WTC11 (cell line): Measurements from ENCODE around the gene FYN. TPM values are rescaled to one million over a fixed set of nuclear protein-coding genes. Genes with fewer than 3 reads are reported as not detected.

Source experiments
- ATAC-seq: fragments of 200-7000 bp; cut with Tn5 transposase; 2 replicates; pipeline ENCODE4 v1.10.0; 2021; ENCODE audit warnings: mild to moderate bottlenecking, moderate library complexity
- CTCF ChIA-PET: fragments of 300-600 bp; sonication (Branson Sonifier 250); formaldehyde crosslinking; loops from one replicate; lab custom pipeline; 2021; ENCODE audit warnings: antibody characterized with exemption; lab: Charles Lee
- POLR2A ChIA-PET: fragments of 350-600 bp; sonication (Branson Sonifier 250); formaldehyde crosslinking; loops from one replicate; lab custom pipeline; 2021; ENCODE audit warnings: antibody characterized with exemption; lab: Charles Lee
- DNase-seq: peaks from one replicate; pipeline ENCODE4 v3.0.0; 2021; ENCODE audit warnings: low spot score
- H3K27ac Mint-ChIP-seq: 2 replicates; pipeline ENCODE4 v1.8.0; 2021; ENCODE audit warnings: mixed read lengths
- H3K27me3 Mint-ChIP-seq: 2 replicates; pipeline ENCODE4 v1.8.0; 2021; ENCODE audit warnings: low read depth, mild to moderate bottlenecking, moderate library complexity, mixed read lengths
- H3K36me3 Mint-ChIP-seq: 2 replicates; pipeline ENCODE4 v1.8.0; 2021; ENCODE audit warnings: mixed read lengths
- H3K4me1 Mint-ChIP-seq: 2 replicates; pipeline ENCODE4 v1.8.0; 2022; ENCODE audit warnings: mixed read lengths
- H3K4me3 Mint-ChIP-seq: 2 replicates; pipeline ENCODE4 v1.8.0; 2021; ENCODE audit warnings: mild to moderate bottlenecking, moderate library complexity, mixed read lengths
- H3K9me3 Mint-ChIP-seq: 2 replicates; pipeline ENCODE4 v1.8.0; 2021; ENCODE audit warnings: mixed read lengths
- ATF1 ChIP-seq: sonication (generic); formaldehyde crosslinking; IDR thresholded peaks from 2 replicates; pipeline ENCODE4 v1.8.1; 2023; ENCODE audit warnings: mild to moderate bottlenecking, moderate library complexity, missing genetic modification reagents
- CDX4 ChIP-seq: fragments of 250-450 bp; sonication (Bioruptor Pico); IDR thresholded peaks from 2 replicates; pipeline ENCODE4 v1.9.0; 2021; ENCODE audit warnings: moderate library complexity, mild to moderate bottlenecking, inconsistent platforms, borderline replicate concordance
- CREM ChIP-seq: sonication (generic); formaldehyde crosslinking; IDR thresholded peaks from 2 replicates; pipeline ENCODE4 v1.8.1; 2022; ENCODE audit warnings: mild to moderate bottlenecking, missing genetic modification reagents, moderate library complexity
- E2F5 ChIP-seq: sonication (generic); formaldehyde crosslinking; IDR thresholded peaks from 2 replicates; pipeline ENCODE4 v1.8.1; 2022; ENCODE audit warnings: mild to moderate bottlenecking, moderate library complexity, missing genetic modification reagents
- FOXJ3 ChIP-seq: sonication (generic); formaldehyde crosslinking; IDR thresholded peaks from 2 replicates; pipeline ENCODE4 v1.9.0; 2021; ENCODE audit warnings: missing genetic modification reagents, mild to moderate bottlenecking, borderline replicate concordance
- JAZF1 ChIP-seq: fragments of 250-450 bp; sonication (Bioruptor Pico); IDR thresholded peaks from 2 replicates; pipeline ENCODE4 v1.9.0; 2021; ENCODE audit warnings: moderate library complexity, mild to moderate bottlenecking, inconsistent platforms
- NR1H2 ChIP-seq: sonication (generic); formaldehyde crosslinking; IDR thresholded peaks from 2 replicates; pipeline ENCODE4 v1.9.0; 2021; ENCODE audit warnings: mild to moderate bottlenecking, moderate library complexity, missing genetic modification reagents
- RELA ChIP-seq: sonication (generic); formaldehyde crosslinking; IDR thresholded peaks from 2 replicates; pipeline ENCODE4 v1.8.1; 2022; ENCODE audit warnings: missing genetic modification reagents, mild to moderate bottlenecking, borderline replicate concordance
- RORB ChIP-seq: fragments of 250-450 bp; sonication (Bioruptor Pico); IDR thresholded peaks from 2 replicates; pipeline ENCODE4 v1.9.0; 2021; ENCODE audit warnings: mild to moderate bottlenecking
- SP1 ChIP-seq: sonication (generic); formaldehyde crosslinking; conservative IDR thresholded peaks from 2 replicates; pipeline ENCODE4 v1.8.1; 2022; ENCODE audit warnings: missing genetic modification reagents
- TEAD1 ChIP-seq: sonication (generic); formaldehyde crosslinking; IDR thresholded peaks from 2 replicates; pipeline ENCODE4 v1.8.0; 2022; ENCODE audit warnings: mild to moderate bottlenecking, missing genetic modification reagents
- TP53 ChIP-seq: sonication (generic); formaldehyde crosslinking; IDR thresholded peaks from 2 replicates; pipeline ENCODE4 v1.8.1; 2023; ENCODE audit warnings: mild to moderate bottlenecking, missing genetic modification reagents
- ZBTB21 ChIP-seq: sonication (generic); formaldehyde crosslinking; IDR thresholded peaks from 2 replicates; pipeline ENCODE4 v1.8.1; 2023; ENCODE audit warnings: mild to moderate bottlenecking, missing genetic modification reagents, borderline replicate concordance
- ZNF219 ChIP-seq: sonication (generic); formaldehyde crosslinking; IDR thresholded peaks from 2 replicates; pipeline ENCODE4 v1.8.0; 2023; ENCODE audit warnings: missing genetic modification reagents, mild to moderate bottlenecking, borderline replicate concordance
- ZNF512 ChIP-seq: sonication (generic); formaldehyde crosslinking; IDR thresholded peaks from 2 replicates; pipeline ENCODE4 v1.8.1; 2022; ENCODE audit warnings: missing genetic modification reagents, borderline replicate concordance
- total RNA-seq: library from RNA; stranded (reverse); gene quantifications from 3 replicates; pipeline ENCODE4 v1.2.3, GENCODE V29; 2021
- TF ChIP-seq, protein P1 (sequence below): fragments of 250-450 bp; sonication (Bioruptor Pico); IDR thresholded peaks from 2 replicates; pipeline ENCODE4 v2.1.2; 2022; ENCODE audit warnings: mild to moderate bottlenecking, moderate library complexity
- TF ChIP-seq, protein P2 (sequence below): sonication (generic); formaldehyde crosslinking; IDR thresholded peaks from 2 replicates; pipeline ENCODE4 v1.8.0; 2023; ENCODE audit warnings: mild to moderate bottlenecking, missing genetic modification reagents
- TF ChIP-seq, protein P3 (sequence below): fragments of 250-450 bp; sonication (Bioruptor Pico); IDR thresholded peaks from 2 replicates; pipeline ENCODE4 v1.9.0; 2021; ENCODE audit warnings: mild to moderate bottlenecking, borderline replicate concordance

The FYN gene
- total RNA-seq, 1 experiment from 2014 or later, result 63.9 TPM

- TF ChIP-seq, protein P1, sequence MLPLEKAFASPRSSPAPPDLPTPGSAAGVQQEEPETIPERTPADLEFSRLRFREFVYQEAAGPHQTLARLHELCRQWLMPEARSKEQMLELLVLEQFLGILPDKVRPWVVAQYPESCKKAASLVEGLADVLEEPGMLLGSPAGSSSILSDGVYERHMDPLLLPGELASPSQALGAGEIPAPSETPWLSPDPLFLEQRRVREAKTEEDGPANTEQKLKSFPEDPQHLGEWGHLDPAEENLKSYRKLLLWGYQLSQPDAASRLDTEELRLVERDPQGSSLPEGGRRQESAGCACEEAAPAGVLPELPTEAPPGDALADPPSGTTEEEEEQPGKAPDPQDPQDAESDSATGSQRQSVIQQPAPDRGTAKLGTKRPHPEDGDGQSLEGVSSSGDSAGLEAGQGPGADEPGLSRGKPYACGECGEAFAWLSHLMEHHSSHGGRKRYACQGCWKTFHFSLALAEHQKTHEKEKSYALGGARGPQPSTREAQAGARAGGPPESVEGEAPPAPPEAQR, result no peak
- TF ChIP-seq, all 79 proteins: peak for 0
Observed at GRCh38 chr6:111804627-111805235, 68.5 kb downstream of the FYN start (continued).

DNA sequence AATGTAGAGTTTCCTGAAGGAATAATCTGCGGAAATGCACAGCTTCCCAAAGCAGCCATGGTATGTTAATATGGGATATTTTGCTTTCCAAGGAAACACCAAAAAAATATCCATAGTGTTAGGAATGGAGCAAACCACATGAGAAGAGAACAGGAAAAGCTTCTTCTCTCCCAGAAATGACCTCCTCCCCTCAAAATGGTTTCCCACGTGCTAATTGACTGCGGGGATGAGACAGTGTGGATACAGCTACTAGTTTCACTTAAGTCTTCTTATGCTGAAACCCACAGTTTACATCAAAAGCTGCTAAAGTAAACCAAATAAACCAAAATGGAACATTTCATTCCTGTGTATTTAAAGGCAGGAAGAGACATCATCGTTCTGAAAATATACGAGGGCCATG, 69.4 kb downstream of the FYN start:
- no peak for ATAC-seq
- no peak for DNase-seq
- H3K27ac Mint-ChIP-seq, result no peak overlapping the region
- no peaks in the 10 kb centered on the region for H3K27me3 Mint-ChIP-seq
- H3K36me3 Mint-ChIP-seq, result no peaks in the 10 kb centered on the region
- CTCF ChIA-PET, result no interaction called here
- POLR2A ChIA-PET, result no interaction called here
- no peaks in the 10 kb centered on the region for H3K9me3 Mint-ChIP-seq
- no peak overlapping the region for H3K4me3 Mint-ChIP-seq
- TF ChIP-seq ZBTB21 (CRISPR knock-in tag), result no peak
- no peak for TF ChIP-seq TEAD1 (CRISPR knock-in tag)
- H3K4me1 Mint-ChIP-seq, result peaks cover 27% of the 10 kb centered on the region

- H3K9me3 Mint-ChIP-seq, result no peaks in the 10 kb centered on the region
- ATAC-seq, result no peak
- no peak overlapping the region for H3K4me3 Mint-ChIP-seq
- H3K27me3 Mint-ChIP-seq, result no peaks in the 10 kb centered on the region
- no peak overlapping the region for H3K27ac Mint-ChIP-seq
- TF ChIP-seq, protein P2, sequence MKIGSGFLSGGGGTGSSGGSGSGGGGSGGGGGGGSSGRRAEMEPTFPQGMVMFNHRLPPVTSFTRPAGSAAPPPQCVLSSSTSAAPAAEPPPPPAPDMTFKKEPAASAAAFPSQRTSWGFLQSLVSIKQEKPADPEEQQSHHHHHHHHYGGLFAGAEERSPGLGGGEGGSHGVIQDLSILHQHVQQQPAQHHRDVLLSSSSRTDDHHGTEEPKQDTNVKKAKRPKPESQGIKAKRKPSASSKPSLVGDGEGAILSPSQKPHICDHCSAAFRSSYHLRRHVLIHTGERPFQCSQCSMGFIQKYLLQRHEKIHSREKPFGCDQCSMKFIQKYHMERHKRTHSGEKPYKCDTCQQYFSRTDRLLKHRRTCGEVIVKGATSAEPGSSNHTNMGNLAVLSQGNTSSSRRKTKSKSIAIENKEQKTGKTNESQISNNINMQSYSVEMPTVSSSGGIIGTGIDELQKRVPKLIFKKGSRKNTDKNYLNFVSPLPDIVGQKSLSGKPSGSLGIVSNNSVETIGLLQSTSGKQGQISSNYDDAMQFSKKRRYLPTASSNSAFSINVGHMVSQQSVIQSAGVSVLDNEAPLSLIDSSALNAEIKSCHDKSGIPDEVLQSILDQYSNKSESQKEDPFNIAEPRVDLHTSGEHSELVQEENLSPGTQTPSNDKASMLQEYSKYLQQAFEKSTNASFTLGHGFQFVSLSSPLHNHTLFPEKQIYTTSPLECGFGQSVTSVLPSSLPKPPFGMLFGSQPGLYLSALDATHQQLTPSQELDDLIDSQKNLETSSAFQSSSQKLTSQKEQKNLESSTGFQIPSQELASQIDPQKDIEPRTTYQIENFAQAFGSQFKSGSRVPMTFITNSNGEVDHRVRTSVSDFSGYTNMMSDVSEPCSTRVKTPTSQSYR (CRISPR knock-in tag), result no peak
- TF ChIP-seq JAZF1 (CRISPR knock-in tag) (no peak), RELA (no peak), SP1 (CRISPR knock-in tag) (no peak), RORB (no peak), CDX4 (CRISPR knock-in tag) (no peak), NR1H2 (CRISPR knock-in tag) (no peak), FOXJ3 (CRISPR knock-in tag) (no peak), ZNF512 (CRISPR knock-in tag) (no peak), ZNF219 (CRISPR knock-in tag) (no peak), CREM (CRISPR knock-in tag) (no peak), ATF1 (CRISPR knock-in tag) (no peak), TP53 (no peak), ZBTB21 (CRISPR knock-in tag) (no peak), E2F5 (CRISPR knock-in tag) (no peak)
- TF ChIP-seq, protein P3, sequence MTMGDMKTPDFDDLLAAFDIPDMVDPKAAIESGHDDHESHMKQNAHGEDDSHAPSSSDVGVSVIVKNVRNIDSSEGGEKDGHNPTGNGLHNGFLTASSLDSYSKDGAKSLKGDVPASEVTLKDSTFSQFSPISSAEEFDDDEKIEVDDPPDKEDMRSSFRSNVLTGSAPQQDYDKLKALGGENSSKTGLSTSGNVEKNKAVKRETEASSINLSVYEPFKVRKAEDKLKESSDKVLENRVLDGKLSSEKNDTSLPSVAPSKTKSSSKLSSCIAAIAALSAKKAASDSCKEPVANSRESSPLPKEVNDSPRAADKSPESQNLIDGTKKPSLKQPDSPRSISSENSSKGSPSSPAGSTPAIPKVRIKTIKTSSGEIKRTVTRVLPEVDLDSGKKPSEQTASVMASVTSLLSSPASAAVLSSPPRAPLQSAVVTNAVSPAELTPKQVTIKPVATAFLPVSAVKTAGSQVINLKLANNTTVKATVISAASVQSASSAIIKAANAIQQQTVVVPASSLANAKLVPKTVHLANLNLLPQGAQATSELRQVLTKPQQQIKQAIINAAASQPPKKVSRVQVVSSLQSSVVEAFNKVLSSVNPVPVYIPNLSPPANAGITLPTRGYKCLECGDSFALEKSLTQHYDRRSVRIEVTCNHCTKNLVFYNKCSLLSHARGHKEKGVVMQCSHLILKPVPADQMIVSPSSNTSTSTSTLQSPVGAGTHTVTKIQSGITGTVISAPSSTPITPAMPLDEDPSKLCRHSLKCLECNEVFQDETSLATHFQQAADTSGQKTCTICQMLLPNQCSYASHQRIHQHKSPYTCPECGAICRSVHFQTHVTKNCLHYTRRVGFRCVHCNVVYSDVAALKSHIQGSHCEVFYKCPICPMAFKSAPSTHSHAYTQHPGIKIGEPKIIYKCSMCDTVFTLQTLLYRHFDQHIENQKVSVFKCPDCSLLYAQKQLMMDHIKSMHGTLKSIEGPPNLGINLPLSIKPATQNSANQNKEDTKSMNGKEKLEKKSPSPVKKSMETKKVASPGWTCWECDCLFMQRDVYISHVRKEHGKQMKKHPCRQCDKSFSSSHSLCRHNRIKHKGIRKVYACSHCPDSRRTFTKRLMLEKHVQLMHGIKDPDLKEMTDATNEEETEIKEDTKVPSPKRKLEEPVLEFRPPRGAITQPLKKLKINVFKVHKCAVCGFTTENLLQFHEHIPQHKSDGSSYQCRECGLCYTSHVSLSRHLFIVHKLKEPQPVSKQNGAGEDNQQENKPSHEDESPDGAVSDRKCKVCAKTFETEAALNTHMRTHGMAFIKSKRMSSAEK (CRISPR knock-in tag), result no peak
- DNase-seq, result no peak
- H3K36me3 Mint-ChIP-seq, result no peaks in the 10 kb centered on the region
- ChIA-PET CTCF (no interaction called here), POLR2A (no interaction called here)
- peaks cover 32% of the 10 kb centered on the region for H3K4me1 Mint-ChIP-seq
Observed at GRCh38 chr6:111803371-111803770, 69.9 kb downstream of the FYN start.
